Skin of body (tissue), 2 donors: Measurements from ENCODE around the gene ECI1. TPM values are rescaled to one million over a fixed set of nuclear protein-coding genes. Genes with fewer than 3 reads are reported as not detected.

ENCODE experiments used
- DNase-seq: peaks from one replicate; lab custom pipeline; 2025; lab: John Stamatoyannopoulos, UW
- total RNA-seq: library from RNA; depleted of rRNA; stranded (reverse); fragments of >200 nt; gene quantifications from one replicate; pipeline ENCODE4 v1.2.3, GENCODE V29; 2014

ECI1 gene
- total RNA-seq, 1 donor from 2014 or later = 24.3 TPM

DNA sequence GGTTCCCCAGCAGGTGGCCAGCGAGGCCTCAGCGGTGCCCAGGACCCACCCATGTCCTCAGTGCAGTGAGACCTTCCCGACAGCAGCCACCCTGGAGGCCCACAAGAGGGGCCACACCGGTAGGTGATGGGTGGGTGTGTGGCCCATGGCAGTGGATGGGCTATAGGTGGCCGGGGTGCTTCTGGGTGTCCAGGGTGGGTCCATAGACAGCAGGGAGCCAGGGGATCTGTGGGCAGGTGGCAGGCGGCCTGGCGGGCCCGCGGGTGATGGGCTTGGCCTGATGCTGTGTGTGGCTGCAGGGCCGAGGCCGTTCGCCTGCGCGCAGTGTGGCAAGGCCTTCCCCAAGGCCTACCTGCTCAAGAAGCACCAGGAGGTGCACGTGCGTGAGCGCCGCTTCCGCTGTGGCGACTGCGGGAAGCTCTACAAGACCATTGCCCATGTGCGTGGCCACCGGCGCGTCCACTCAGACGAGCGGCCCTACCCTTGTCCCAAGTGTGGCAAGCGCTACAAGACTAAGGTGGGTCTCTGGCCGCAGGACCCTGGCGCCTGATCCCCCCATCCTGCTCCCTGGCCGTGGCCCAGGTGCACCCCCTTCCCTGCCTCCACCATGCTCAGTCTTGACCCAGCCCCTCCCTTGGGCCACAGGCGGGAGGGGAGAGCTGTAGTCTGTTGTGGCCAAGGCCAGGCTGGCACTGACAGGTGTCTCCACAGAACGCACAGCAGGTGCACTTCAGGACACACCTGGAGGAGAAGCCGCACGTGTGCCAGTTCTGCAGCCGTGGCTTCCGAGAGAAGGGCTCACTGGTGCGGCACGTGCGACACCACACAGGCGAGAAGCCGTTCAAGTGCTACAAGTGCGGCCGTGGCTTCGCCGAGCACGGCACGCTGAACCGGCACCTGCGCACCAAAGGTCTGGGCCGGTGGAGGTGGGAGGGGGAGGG is 17.2 kb downstream of the ECI1 start:
- no peak for DNase-seq

DNA sequence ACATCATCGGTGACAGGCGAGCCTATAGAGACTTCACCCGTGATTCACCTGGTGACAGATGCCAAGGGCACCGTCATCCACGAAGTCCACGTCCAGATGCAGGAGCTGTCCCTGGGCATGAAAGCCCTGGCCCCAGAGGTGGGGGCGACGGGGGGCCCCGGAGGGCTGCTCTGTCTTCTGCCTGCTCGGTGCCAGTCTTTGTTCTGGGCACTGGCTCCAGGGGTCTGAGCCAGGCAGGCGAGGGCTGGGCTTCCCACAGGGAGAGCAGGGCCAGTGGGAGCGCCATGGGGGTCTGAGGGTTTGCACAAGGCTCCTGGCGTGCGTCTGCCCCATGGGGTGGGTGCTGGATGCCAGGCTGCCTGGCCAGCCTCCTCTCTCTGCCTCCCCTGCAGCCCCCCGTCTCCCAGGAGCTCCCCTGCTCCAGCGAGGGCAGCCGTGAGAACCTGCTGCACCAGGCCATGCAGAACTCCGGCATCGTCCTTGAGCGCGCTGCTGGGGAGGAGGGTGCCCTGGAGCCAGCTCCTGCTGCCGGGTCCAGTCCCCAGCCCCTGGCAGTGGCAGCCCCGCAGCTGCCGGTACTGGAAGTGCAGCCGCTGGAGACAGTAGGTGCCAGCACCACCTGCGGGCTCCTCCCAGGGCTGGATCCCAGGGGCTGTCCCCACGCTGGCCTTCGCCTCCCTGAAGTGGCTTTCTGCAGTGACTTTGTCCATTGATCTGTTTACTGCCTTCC is 18.2 kb downstream of the ECI1 start:
- no peak for DNase-seq

GRCh38 chr16:2232094-2232990 is 19.0 kb downstream of the ECI1 start:
- DNase-seq = no peak

DNA sequence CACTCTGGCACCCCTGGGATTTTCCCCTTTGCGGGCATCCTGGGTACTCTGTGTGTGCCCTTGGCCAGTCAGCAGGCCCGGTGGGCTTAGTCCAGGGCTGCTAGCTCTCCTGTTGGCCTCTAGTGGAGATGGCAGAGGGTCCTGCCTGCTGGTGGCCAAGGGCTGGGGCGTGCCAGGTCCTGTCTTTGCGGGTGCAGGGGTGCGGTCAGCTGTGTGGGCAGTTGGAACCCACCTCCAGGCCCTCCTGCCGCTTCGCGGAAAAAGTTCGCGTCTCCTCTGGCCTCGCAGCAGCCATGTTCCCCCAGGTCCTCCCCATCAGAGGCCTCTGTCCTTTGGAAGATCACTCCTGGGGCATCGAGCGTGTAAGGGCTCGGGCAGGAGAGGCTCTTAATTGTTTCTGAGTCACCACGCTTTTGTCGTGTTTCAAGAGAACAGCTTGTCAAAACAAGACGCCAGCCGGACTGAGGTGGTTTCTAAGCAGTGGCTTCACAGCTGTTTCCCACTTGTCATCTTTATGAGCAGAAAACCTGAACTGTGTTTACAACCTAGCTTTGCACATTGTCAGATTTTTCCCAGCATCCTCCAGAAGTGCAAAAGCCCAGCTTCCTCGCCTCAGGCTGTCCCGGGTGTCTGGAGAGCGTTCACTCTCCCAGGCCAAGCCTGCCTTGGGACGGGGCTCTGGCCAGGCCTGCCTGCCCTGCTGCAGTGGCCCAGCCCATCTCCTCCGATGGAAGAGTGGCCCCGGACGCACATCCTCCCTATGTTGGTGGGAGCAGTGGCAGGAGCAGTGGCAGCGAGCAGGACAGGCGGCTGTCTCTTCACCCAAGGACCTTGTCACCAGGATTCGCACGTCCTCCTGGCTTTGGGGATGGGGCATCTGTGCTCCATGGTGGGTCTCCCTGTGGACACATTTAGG is 20.1 kb downstream of the ECI1 start:
- no peak for DNase-seq

- DNase-seq = no peak
These were observed 21.0 kb downstream of the ECI1 start for GRCh38 chr16:2230376-2230775.

DNA sequence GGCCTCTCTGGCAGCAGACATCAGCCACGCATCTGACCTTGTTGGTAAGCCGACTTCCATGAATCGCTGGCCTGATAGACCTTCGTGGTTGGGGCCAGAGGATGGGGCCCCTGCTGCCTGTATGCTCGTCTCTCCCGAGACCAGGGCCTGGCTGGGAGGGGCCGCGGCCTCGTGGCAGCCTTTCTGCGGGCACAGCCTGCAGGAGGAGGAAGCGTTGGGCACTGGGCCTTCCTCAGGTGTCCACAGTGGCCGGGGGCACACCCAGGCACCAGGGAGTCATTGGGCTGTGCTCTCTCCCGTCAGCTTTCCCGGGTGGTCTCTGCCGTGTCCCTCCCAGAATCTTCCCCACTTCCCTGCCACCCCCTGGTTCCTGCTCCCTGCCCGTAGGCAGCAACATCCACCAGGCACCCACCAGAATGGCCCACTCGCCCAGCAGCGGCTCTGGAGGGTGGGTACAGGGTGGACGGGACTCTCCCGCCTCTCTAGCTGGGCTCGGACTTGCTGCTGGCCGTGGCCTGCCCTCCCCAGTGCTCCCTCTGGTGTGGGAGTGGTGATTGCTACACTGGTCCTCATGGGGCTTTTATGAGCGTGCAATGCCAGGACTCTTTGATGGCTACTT is 21.6 kb downstream of the ECI1 start:
- DNase-seq = no peak

- DNase-seq = no peak
These were observed 22.3 kb downstream of the ECI1 start for GRCh38 chr16:2229091-2229490.

- no peak for DNase-seq
These were observed 23.1 kb downstream of the ECI1 start for GRCh38 chr16:2228161-2228824.

DNA sequence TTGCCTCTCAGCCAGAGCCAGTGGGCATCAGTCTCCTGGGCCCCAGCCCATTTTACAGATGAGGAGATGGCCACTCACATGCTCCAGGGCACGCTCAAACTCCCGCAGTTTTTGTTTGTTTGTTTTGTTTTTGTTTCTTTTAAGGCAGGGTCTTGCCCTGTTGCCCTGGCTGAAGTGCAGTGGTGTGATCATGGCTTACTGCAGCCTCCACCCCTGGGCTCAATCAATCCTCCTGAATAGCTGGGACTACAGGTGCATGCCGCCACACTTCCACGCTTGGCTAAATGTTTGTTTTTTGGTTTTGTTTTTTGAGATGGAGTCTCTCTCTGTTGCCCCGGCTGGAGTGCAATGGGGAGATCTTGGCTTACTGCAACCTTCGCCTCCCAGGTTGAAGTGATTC is 24.5 kb downstream of the ECI1 start:
- DNase-seq = no peak

DNA sequence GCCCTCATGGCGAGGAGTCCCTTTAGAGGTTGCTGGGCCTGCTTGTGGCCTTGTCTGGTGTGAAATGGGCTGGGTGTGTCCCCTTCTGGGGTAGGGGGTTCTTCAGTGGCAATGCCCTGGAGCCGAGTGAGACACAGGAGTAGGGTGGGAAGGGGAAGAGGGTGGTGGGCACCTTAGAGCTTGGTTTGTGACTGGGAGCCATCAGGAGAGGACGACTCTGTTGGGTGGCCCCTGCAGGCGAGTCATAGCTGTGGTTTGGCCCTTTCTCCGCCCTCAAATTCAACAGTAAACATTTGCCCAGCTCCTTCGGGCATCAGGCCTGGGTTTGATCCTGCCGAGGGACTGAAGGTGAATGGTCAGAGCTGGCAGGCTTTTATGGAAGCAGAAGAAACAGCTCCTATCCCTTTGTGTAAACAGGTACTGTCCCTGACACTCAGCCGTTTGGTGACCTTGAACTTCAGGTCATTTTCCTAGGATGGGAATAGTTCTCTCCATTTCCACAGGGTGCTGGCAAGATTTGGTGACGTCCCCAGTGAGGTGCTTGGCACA is 25.1 kb downstream of the ECI1 start:
- DNase-seq = no peak

DNA sequence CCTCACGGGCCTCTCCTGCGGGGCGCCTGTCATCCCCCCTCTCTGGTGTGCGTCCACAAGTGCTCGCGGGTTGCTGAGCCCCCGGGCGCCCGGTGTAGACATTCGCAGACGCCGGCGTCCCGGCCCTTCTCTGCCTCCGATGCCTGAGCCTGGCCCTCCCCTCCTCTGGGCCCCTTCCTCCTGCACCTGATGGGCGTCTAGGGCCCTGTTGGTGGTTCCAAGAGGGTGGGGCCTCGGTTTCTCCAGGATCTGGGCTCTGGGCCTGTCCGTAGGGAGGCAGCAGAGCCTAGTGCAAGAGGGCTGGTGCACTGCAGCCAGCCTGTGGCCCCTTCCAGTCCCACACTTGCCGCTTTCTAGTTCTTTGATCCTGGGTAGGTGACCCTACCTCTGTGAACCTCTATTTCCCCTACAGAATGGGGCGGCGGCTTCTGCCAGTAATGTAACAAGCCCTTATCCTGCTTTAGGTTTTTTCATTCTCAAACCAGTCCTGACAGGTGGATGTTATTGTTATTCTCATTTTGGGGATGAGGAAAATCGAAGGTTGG is 27.4 kb downstream of the ECI1 start:
- peak; percentile 15 for DNase-seq

DNA sequence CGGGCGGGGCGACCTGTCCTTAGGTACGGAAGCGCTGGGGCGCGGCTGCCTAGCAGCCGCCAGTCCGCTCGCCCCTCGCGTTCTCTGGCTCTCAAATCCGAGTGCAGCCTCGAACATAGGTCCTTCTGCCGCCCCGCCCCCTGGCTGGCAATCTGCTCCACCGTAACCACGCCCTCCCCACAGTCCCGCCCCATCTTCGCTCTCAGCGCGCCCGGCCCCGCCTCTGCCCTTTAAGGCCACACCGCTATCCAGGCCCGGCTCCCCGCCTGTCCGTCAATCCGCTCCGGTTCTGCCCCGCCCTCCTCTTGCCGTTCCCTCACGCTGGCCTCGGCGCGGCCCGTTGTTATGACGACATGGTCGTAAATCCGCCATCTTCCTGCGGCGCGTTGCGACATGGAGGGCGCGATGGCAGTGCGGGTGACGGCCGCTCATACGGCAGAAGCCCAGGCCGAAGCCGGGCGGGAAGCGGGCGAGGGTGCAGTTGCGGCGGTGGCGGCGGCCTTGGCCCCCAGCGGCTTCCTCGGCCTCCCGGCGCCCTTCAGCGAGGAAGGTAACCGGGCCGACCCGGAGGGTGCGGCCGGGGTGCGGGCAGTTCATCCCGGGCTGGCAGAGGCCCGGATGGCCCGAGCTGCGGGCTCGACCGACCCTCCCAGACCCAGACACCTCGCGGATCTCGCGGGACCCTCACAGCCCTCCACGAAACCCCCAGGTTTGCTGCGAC is 28.0 kb downstream of the ECI1 start, which contains the start of gene E4F1:
E4F1 (plus strand) TSS at position 371 of the 721 bp plus-strand sequence; CDS start at position 394, 23 bp downstream.
- DNase-seq = peak; percentile 99

- no peak for DNase-seq
These were observed 35.1 kb downstream of the ECI1 start for GRCh38 chr16:2216330-2216729.

GRCh38 chr16:2214719-2214968 is 36.7 kb downstream of the ECI1 start, which contains the start of gene PGP:
Gene PGP (minus strand): TSS chr16:2214840. CDS start chr16:2214777, 63 bp downstream.
- DNase-seq = no peak

DNA sequence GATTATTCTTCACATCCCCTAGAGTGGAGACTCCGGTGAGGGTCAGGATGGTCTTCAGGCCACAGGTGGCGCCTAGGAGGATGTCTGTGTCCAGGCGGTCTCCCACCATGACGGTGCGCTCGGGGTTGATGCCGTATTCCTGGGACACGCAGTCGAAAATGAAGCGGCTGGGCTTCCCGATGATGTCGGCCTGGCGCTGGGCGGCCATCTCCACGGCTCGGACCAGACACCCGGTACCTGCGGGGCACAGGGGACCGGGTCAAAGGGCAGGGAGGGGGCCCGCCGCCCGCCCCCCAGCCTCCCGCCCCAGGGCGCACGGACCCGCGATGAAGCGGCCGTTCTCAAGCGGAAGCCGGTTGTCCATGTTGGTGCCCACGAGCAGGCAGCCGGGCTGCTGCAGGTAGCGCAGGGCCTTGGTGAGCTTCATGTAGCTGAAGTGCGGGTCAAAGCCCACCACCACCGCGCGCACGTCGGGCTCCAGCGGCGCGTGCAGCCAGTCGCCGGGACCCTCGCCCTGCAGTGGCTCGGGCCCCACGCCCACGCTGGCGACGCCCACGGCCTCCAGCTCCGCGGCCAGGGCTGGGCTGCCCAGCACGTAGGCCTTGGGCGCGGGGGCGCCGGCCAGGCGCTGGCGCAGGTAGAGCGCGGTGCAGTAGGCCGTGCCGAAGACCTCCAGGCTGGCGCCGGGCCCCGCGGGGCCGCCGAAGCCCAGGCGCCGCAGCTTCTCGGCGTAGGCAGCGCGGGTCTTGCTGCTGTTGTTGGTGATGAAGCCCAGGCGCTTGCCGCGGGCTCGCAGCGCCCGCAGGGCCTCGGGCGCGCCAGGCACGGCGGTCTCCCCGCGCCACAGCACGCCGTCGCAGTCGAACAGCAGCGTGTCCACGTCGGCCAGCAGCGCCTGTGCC is 37.3 kb downstream of the ECI1 start:
- DNase-seq = no peak

- peak; percentile 15 for DNase-seq
These were observed 38.7 kb downstream of the ECI1 start for GRCh38 chr16:2212362-2213324.
